ENCODE data around the gene MARVELD2.
"Not testable (repeated sequence)": the region's sequence is repeated elsewhere in the genome, so short reads cannot be mapped to it uniquely, and the experiment has no call there.

The MARVELD2 gene

DNA sequence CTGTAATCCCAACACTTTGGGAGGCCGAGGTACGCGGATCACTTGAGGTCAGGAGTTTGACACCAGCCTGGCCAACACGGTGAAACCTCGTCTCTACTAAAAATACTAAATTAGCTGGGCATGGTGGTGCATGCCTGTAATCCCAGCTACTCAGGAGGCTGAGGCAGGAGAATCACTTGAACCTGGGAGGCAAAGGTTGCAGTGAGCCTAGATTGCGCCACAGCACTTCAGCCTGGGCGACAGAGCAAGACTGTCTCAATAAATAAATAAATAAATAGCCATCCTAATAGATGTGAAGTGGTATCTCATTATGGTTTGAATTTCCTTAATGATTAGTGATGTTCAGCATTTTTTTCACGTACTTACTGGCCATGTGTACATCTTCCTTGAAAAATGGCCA, 35.6 kb downstream of the MARVELD2 start:
- not testable (repeated sequence) for DNase-seq

GRCh38 chr5:69451941-69452647, 37.2 kb downstream of the MARVELD2 start:
- DNase-seq, result no peak

DNA sequence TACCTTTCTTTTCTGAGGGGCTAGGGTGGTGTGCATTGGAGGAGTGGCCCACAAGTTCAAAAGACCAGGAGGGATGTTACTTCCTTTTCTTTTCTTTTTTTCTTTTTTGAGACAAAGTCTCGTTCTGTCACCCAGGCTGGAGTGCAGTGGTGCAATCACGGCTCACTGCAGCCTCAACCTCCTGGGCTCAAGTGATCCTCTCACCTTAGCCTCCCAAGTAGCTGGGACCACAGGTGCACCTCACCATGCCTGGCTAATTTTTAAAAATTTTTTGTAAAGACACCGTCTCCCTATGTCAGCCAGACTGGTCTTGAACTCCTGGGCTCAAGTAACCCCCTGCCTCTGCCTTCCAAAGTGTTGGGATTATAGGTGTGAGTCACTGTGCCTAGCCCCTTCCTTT, 38.6 kb downstream of the MARVELD2 start:
- not testable (repeated sequence) for DNase-seq

DNA sequence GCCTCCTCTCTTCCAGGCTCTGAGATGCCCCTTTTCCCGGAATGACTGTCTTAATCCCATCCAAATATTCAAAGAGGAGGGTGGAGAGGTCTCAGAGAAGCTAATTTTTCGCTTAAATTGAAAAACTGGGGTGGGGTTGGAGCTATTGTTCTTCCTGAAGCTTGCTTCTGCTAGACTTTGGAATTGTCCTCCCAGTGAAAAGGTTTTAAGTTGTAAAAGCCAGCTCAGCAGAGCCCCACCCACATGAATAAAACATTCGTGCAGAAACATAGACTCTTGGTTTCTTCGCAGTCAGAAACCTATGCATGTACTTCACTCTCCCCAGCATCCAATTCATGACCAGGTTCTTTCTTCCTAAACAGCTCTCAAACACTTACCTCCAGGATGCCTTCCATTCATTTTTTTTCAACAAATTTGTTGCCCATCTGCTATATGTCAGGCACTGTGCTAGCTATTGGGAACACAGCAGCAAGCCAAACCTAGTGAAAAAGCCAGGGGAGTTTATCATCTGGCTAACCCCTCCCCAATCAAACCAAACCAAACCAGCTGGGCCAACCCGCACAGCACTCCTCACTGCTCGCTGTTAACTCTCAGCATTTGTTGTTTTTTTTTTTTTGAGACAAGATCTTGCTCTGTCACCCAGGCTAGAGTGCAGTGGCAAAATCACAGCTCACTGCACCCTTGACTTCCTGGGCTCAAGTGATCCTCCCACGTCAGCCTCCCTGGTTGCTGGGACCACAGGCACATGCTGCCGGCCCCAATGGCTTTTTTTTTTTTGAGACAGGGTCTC, 39.7 kb downstream of the MARVELD2 start:
- DNase-seq, result no peak

DNA sequence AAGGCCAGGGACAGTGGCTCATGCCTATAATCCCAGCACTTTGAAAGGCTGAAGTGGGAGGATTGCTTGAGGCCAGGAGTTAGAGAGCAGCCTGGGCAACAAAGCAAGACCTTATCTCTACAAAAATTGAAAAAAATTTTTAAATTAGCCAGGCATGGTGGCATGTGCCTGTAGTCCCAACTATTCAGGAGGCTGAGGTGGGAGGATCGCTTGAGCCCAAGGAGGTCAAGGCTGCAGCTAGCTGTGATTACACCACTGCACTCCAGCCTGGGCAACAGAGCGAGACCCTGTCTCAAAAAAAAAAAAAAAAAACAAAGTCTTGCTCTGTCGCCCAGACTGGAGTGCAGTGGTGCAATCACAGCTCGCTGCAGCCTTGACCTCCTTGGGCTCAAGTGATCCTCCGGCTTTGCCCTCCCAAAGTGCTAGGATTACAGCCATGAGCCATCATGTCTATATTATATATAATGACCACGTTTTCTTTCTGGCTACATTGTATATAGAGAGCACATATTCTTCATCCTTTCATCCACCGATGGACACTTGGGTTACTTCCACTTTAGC, 40.6 kb downstream of the MARVELD2 start:
- not testable (repeated sequence) for DNase-seq

DNA sequence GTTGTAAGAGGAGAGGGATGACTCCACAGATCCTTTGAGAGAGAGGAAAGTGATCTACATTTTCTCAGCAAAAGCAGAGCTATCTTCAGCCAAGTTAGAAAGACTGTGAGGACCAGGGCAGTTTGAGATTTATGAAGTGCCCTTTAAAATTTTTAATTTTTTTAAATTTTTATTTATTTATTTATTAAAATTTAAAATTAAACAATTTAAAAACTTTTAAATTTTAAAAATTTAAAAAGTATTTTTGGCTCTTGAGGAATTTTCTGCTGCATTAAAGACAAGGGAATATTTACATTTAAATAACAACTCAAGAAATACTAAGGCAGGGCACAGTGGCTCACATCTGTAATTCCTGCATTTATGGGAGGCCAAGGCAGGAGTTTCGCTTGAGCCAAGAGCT, 47.3 kb downstream of the MARVELD2 start:
- DNase-seq, result no peak

DNA sequence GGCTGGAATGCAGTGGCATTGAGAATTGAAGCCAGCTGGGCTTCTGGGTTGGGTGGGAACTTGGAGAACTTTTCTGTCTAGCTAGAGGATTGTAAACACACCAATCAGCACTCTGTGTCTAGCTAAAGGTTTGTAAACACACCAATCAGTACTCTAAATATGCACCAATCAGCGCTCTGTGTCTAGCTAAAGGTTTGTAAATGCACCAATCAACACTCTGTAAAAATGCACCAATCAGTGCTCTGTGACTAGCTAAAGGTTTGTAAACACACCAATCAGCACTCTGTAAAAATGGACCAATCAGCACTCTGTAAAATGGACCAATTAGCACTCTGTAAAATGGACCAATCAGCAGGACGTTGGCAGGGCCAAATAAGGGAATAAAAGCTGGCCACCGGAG, 51.5 kb downstream of the MARVELD2 start:
- DNase-seq, result not testable (repeated sequence)

DNA sequence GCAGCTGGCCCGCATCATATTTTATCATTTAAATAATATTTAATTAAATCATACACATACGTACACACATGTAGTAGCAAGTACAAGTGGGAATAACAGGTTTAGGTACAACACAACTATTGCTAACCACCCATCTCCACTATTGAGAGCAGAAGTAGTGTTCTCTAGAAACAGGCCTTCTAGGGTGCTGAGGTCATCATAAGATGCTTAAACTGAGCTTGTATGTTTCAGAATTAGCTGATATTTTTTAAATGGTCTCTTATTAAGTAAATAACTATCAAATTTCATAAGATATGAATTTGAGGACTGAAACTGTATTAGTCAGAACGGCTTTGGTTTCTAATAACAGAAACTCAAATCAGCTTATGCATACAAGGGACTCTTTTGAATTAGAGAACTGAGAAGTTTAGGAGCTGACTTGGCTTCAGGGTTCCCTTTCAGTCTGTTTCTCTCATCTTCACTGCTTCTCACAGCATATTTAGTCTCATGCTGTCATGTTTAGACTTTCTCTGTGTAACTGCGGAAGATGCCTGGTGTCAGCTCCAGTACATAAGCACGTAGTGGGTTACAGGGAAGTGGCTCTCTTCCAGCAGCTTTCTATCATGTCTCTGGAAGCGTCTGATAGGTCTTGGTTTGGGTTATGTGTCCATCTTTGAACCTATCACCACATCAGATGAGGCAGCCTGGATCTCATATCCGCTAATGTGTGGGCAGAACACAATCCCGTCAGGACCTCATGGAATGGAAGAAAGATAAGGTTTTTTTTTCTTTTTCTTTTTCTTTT, 52.7 kb downstream of the MARVELD2 start:
- no peak for DNase-seq

GRCh38 chr5:69468631-69469030, 53.7 kb downstream of the MARVELD2 start:
- no peak for DNase-seq

GRCh38 chr5:69471516-69471915, 56.6 kb downstream of the MARVELD2 start:
- not testable (repeated sequence) for DNase-seq

DNA sequence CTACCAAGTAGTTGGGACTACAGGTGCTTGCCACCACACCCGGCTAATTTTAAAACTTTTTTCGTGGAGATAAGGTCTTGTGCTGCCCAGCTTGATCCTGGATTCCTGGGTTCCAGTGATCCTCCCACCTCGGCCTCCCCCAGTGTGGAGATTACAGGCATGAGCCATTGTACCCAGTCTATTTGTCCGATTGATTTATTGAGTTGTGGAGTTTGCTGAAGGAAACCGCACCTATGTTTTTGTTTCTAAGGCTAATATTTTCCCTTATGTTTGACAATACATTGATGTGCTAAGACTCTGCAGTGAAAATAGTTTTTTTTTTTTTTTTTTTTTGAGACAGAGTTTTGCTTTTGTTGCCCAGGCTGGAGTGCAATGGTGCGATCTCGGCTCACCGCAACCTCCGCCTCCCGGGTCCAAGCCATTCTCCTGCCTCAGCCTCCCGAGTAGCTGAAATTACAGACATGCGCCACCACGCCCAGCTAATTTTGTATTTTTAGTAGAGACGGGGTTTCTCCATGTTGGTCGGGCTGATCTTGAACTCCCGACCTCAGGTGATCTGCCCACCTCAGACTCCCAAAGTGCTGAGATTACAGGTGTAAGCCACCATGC, 57.7 kb downstream of the MARVELD2 start:
- DNase-seq, result not testable (repeated sequence)

GRCh38 chr5:69477170-69477569, 62.3 kb downstream of the MARVELD2 start:
- no peak for DNase-seq

DNA sequence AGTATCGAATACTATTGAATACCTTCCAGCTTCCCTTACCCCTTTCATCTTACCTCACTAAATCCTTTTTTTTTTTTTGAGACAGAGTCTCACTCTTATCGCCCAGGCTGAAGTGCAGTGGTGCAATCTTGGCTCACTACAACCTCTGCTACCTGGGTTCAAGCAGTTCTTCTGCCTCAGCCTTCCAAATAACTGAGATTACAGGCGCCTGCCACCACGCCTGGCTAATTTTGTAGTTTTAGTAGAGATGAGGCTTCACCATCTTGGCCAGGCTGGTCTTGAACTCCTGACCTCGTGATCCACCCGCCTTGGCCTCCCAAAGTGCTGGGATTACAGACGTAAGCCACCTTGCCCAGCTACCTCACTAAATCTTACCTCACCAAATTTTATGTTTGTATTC, 63.4 kb downstream of the MARVELD2 start:
- DNase-seq, result not testable (repeated sequence)

GRCh38 chr5:69484891-69485290, 70.0 kb downstream of the MARVELD2 start:
- DNase-seq, result no peak

GRCh38 chr5:69485471-69485870, 70.6 kb downstream of the MARVELD2 start:
- no peak for DNase-seq

DNA sequence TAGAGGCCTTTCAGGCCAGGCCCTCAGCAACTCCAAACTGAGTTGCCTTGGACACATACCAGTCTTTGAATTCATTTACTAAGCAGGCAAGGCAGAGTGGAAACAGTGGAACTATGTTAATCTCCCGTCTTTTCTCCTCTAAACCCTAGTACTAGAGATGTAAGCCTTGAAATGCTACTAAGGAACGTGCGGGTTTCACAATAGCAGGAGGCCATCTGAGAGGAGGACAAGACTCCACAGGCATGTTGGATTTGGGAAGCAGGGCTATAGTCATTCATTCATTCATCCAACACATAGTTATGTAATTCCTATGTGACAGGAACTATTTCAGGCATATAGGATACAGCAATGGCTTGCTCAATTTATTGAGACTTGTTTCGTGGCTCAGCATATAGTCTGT, 74.3 kb downstream of the MARVELD2 start:
- DNase-seq, result no peak

- DNase-seq, result no peak
Observed at GRCh38 chr5:69491027-69491426, 76.1 kb downstream of the MARVELD2 start.

- no peak for DNase-seq
Observed at GRCh38 chr5:69491838-69492390, 77.0 kb downstream of the MARVELD2 start.

GRCh38 chr5:69492391-69492922, 77.5 kb downstream of the MARVELD2 start, which contains the start of gene OCLN:
TSS of gene OCLN (plus strand) at chr5:69492790. CDS start at chr5:69504245, 11,455 bp downstream.
- peak; percentile 13 for DNase-seq

DNA sequence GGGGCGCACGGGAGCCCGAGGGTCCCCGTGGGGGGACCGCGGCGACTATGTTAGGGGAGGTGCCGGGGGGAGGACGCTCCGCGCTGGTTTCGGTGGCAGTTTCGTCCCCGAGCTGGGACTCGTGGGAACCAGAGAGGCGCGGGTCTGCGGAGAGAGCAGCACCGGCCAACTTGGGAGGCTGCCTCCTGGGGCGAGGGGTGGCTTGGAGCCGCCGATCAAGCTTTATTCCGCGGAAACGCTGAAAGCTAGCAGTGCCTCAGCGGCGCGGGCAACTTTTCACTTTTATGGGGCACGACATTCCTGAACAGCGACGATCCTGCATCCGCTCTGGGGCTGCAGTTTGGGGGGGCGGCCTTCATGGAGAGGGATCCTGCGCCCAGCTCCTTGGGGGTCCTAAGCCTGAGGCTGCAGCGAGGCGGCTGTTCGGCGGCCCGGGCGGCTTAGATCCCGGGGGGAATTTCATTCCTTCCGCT, 78.0 kb downstream of the MARVELD2 start:
- no peak for DNase-seq

- peak; percentile 6 for DNase-seq
Observed at GRCh38 chr5:69493396-69494133, 78.6 kb downstream of the MARVELD2 start.
